SK-N-MC (cell line): ENCODE results near the gene KCNG2.

Experiments
- DNase-seq: peaks from one replicate; pipeline ENCODE4 v3.0.0-alpha.2; 2011; ENCODE audit warnings: low read depth, low spot score
- H3K27ac ChIP-seq: fragments of 200-600 bp; sonication (generic); 2 replicates; pipeline ENCODE4 v1.5.1; 2016; ENCODE audit warnings: mixed run types
- H3K36me3 ChIP-seq: fragments of 200-600 bp; sonication (generic); 2 replicates; pipeline ENCODE4 v1.6.1; 2017; ENCODE audit warnings: antibody characterized with exemption, low read length, mixed read lengths; ENCODE audit not compliant: insufficient read depth
- H3K4me3 ChIP-seq: fragments of 200-600 bp; sonication (generic); 2 replicates; pipeline ENCODE4 v1.5.1; 2016
- H3K9ac ChIP-seq: fragments of 200-600 bp; sonication (generic); 2 replicates; pipeline ENCODE4 v1.8.0; 2017; ENCODE audit warnings: mixed run types, mixed read lengths; ENCODE audit not compliant: insufficient read length
- H3K9me3 ChIP-seq: fragments of 200-600 bp; sonication (generic); 2 replicates; pipeline ENCODE4 v1.6.1; 2017; ENCODE audit warnings: low read depth, mild to moderate bottlenecking, antibody characterized with exemption, low read length, moderate library complexity, mixed read lengths
- EZH2 ChIP-seq: fragments of 200-600 bp; sonication (generic); IDR thresholded peaks from one replicate; pipeline ENCODE4 v1.6.1; 2017; ENCODE audit warnings: antibody characterized with exemption
- FOXP2 ChIP-seq: optimal IDR thresholded peaks from 2 replicates; pipeline ENCODE3; 2011; ENCODE audit warnings: mild to moderate bottlenecking, moderate library complexity; ENCODE audit not compliant: insufficient read depth; ENCODE audit errors: extremely low read length, control extremely low read depth
- POLR2AphosphoS5 ChIP-seq: IDR thresholded peaks from 2 replicates; pipeline ENCODE4 v1.6.1; 2012; ENCODE audit warnings: mild to moderate bottlenecking, low read depth, low read length, borderline replicate concordance

Gene KCNG2

GRCh38 chr18:79754022-79754761 lies 43.5 kb upstream of the KCNG2 start:
- no peak overlapping the region for H3K4me3 ChIP-seq
- TF ChIP-seq FOXP2: no peak
- TF ChIP-seq EZH2: no peak
- no peak for TF ChIP-seq POLR2AphosphoS5
- H3K36me3 ChIP-seq: no peaks in the 10 kb centered on the region; the same call in 1 of the 2 replicates
- DNase-seq: no peak
- no peak overlapping the region for H3K27ac ChIP-seq
- no peak overlapping the region for H3K9ac ChIP-seq
- no peaks in the 10 kb centered on the region for H3K9me3 ChIP-seq

- Histone ChIP-seq H3K9ac (no peak overlapping the region), H3K4me3 (no peak overlapping the region), H3K36me3 (no peaks in the 10 kb centered on the region; the same call in 1 of the 2 replicates), H3K27ac (no peak overlapping the region), H3K9me3 (no peaks in the 10 kb centered on the region)
- no peak for DNase-seq
- TF ChIP-seq FOXP2 (no peak), POLR2AphosphoS5 (no peak), EZH2 (no peak)
Observed at GRCh38 chr18:79754831-79755351, 42.8 kb upstream of the KCNG2 start.

GRCh38 chr18:79755496-79756142 lies 42.1 kb upstream of the KCNG2 start:
- H3K4me3 ChIP-seq: no peak overlapping the region
- TF ChIP-seq POLR2AphosphoS5 (no peak), EZH2 (no peak), FOXP2 (no peak)
- H3K27ac ChIP-seq: no peak overlapping the region
- H3K36me3 ChIP-seq: no peaks in the 10 kb centered on the region; the same call in 1 of the 2 replicates
- H3K9ac ChIP-seq: no peak overlapping the region
- no peak for DNase-seq
- H3K9me3 ChIP-seq: no peaks in the 10 kb centered on the region

GRCh38 chr18:79756143-79756500 lies 41.6 kb upstream of the KCNG2 start:
- no peaks in the 10 kb centered on the region; the same call in 1 of the 2 replicates for H3K36me3 ChIP-seq
- H3K9me3 ChIP-seq: no peaks in the 10 kb centered on the region
- no peak for DNase-seq
- no peak overlapping the region for H3K4me3 ChIP-seq
- TF ChIP-seq FOXP2 (no peak), EZH2 (no peak), POLR2AphosphoS5 (no peak)
- no peak overlapping the region for H3K9ac ChIP-seq
- no peak overlapping the region for H3K27ac ChIP-seq

DNA sequence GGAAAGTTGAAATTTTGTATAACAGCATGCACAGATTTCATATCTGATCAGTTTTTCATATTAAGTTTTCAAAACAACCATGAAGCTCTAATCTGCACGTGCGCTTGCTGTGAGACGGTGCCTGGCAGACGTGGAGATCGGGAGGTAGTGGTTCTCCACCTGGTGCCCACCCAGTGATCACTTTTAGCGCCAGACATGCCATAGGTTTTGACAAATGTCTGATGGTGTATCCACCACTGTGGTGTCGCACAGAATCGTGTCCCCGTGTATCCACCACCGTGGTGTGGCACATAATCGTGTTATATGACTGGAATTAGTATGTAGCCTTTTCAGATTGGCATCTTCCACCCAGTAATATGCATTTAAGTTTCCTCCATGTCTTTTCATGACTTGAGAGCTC lies 40.9 kb upstream of the KCNG2 start:
- H3K4me3 ChIP-seq: no peak overlapping the region
- H3K9ac ChIP-seq: no peak overlapping the region
- H3K9me3 ChIP-seq: no peaks in the 10 kb centered on the region
- DNase-seq: no peak
- H3K27ac ChIP-seq: no peak overlapping the region
- TF ChIP-seq EZH2 (no peak), FOXP2 (no peak), POLR2AphosphoS5 (no peak)
- H3K36me3 ChIP-seq: no peaks in the 10 kb centered on the region; the same call in 1 of the 2 replicates

DNA sequence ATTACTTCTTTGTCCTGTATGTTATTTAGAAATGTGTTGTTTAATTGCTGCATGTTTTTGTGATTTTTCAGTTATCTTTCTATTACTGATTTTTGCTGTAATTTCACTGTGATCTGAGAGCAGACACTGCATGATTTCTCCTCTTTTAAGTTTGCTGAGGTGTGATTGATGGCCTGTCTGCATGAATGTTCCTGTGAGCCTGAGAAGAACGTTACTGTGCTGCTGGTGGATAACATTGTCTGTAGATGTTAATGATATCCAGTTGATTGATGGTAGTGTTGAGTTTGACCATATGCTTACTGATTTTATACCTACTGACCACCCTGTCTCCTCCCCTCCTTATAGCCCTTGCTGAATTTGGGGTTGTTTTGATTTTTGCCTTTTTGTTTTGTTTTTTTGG lies 37.4 kb upstream of the KCNG2 start:
- no peak overlapping the region for H3K27ac ChIP-seq
- no peak for TF ChIP-seq POLR2AphosphoS5
- no peak for TF ChIP-seq FOXP2
- TF ChIP-seq EZH2: no peak
- H3K9ac ChIP-seq: no peak overlapping the region
- H3K9me3 ChIP-seq: no peaks in the 10 kb centered on the region
- DNase-seq: no peak
- no peaks in the 10 kb centered on the region for H3K36me3 ChIP-seq
- H3K4me3 ChIP-seq: no peak overlapping the region

DNA sequence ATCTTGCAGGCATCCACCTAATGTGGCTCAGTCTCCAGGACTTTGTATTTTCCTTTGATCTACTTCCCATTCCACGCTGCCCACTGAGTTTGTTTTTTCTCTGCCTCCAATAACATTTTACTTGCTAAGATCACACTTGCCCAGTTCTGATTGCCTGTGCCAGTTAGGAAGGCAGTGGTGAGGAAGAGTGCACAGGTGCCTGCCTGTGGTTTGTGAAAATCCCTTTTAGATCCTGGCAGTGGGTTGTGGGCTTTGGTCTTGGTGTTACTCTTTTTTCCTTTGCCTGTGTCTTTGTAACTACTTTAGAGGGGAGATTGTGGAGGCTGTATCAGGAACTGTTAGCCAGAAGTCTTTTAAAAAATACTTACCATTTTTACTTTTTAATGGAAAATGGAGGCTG lies 36.9 kb upstream of the KCNG2 start:
- no peaks in the 10 kb centered on the region for H3K36me3 ChIP-seq
- no peak overlapping the region for H3K9ac ChIP-seq
- no peak for DNase-seq
- H3K9me3 ChIP-seq: no peaks in the 10 kb centered on the region
- H3K4me3 ChIP-seq: no peak overlapping the region
- H3K27ac ChIP-seq: no peak overlapping the region
- TF ChIP-seq FOXP2: no peak
- TF ChIP-seq EZH2: no peak
- no peak for TF ChIP-seq POLR2AphosphoS5

- no peak overlapping the region for H3K4me3 ChIP-seq
- H3K27ac ChIP-seq: no peak overlapping the region
- H3K9me3 ChIP-seq: no peaks in the 10 kb centered on the region
- H3K36me3 ChIP-seq: no peaks in the 10 kb centered on the region
- TF ChIP-seq EZH2 (no peak), POLR2AphosphoS5 (no peak), FOXP2 (no peak)
- no peak for DNase-seq
- H3K9ac ChIP-seq: no peak overlapping the region
Observed at GRCh38 chr18:79763407-79763806, 34.3 kb upstream of the KCNG2 start.
